Nephron progenitor cell (in vitro differentiated cells): ENCODE results near the gene PAK1IP1.

Source experiments
- DNase-seq: peaks from one replicate; pipeline ENCODE4 v3.0.0; 2021
- H3K27ac Mint-ChIP-seq: 2 replicates; pipeline ENCODE4 v1.8.0; 2021; ENCODE audit warnings: mild to moderate bottlenecking, moderate library complexity, mixed read lengths
- H3K27me3 Mint-ChIP-seq: 2 replicates; pipeline ENCODE4 v1.8.0; 2021; ENCODE audit warnings: mild to moderate bottlenecking, low read depth, mixed read lengths; ENCODE audit not compliant: poor library complexity
- H3K36me3 Mint-ChIP-seq: 2 replicates; pipeline ENCODE4 v1.8.0; 2021; ENCODE audit warnings: low read depth, mixed read lengths
- H3K4me1 Mint-ChIP-seq: 2 replicates; pipeline ENCODE4 v1.8.0; 2021; ENCODE audit warnings: mixed read lengths
- H3K4me3 Mint-ChIP-seq: 2 replicates; pipeline ENCODE4 v1.8.0; 2021; ENCODE audit warnings: mild to moderate bottlenecking, moderate library complexity, mixed read lengths
- H3K9me3 Mint-ChIP-seq: 2 replicates; pipeline ENCODE4 v1.8.0; 2021; ENCODE audit warnings: mild to moderate bottlenecking, moderate library complexity, mixed read lengths
- CTCF ChIP-seq: fragments of 200-600 bp; sonication (generic); IDR thresholded peaks from 2 replicates; pipeline ENCODE4 v1.5.0; 2021; ENCODE audit warnings: antibody characterized with exemption

PAK1IP1 gene

GRCh38 chr6:10681795-10682194 lies 13.0 kb upstream of the PAK1IP1 start:
- no peaks in the 10 kb centered on the region for H3K4me1 Mint-ChIP-seq
- H3K9me3 Mint-ChIP-seq: no peaks in the 10 kb centered on the region
- no peaks in the 10 kb centered on the region for H3K36me3 Mint-ChIP-seq
- peaks cover 26% of the 10 kb centered on the region for H3K27me3 Mint-ChIP-seq
- no peak for DNase-seq
- no peak overlapping the region for H3K27ac Mint-ChIP-seq
- no peak for TF ChIP-seq CTCF
- no peak overlapping the region for H3K4me3 Mint-ChIP-seq

- Mint-ChIP-seq H3K4me3 (no peak overlapping the region), H3K27ac (no peak overlapping the region)
Observed at GRCh38 chr6:10682355-10682988, 12.3 kb upstream of the PAK1IP1 start.

DNA sequence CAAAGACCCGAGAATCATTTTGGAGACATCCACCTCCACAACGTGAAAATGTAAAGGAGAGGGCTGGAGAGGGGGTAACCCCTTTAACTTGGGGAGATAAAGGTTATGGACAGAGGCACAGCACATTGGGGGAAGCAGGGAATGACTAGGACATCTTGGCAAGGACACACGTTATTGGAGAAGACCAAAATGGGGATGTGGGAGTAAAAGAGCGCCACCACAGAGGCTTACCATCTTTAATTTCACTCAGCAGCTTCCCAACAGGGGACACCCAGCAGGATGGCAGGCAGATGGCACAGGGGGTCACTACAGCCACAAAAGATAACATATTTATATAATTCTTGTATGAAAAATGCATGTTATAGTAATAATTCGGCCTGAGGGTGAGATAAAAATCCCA lies 10.2 kb upstream of the PAK1IP1 start:
- Mint-ChIP-seq H3K4me3 (no peak overlapping the region), H3K9me3 (no peaks in the 10 kb centered on the region), H3K27ac (no peak overlapping the region), H3K4me1 (no peaks in the 10 kb centered on the region), H3K36me3 (no peaks in the 10 kb centered on the region), H3K27me3 (peaks cover 46% of the 10 kb centered on the region)
- DNase-seq: no peak
- TF ChIP-seq CTCF: no peak

More at GRCh38 chr6:10682355-10682988, 12.3 kb upstream of the PAK1IP1 start:
- TF ChIP-seq CTCF: no peak
- no peak for DNase-seq
- Mint-ChIP-seq H3K36me3 (no peaks in the 10 kb centered on the region), H3K4me1 (no peaks in the 10 kb centered on the region), H3K9me3 (no peaks in the 10 kb centered on the region), H3K27me3 (peaks cover 33% of the 10 kb centered on the region)

DNA sequence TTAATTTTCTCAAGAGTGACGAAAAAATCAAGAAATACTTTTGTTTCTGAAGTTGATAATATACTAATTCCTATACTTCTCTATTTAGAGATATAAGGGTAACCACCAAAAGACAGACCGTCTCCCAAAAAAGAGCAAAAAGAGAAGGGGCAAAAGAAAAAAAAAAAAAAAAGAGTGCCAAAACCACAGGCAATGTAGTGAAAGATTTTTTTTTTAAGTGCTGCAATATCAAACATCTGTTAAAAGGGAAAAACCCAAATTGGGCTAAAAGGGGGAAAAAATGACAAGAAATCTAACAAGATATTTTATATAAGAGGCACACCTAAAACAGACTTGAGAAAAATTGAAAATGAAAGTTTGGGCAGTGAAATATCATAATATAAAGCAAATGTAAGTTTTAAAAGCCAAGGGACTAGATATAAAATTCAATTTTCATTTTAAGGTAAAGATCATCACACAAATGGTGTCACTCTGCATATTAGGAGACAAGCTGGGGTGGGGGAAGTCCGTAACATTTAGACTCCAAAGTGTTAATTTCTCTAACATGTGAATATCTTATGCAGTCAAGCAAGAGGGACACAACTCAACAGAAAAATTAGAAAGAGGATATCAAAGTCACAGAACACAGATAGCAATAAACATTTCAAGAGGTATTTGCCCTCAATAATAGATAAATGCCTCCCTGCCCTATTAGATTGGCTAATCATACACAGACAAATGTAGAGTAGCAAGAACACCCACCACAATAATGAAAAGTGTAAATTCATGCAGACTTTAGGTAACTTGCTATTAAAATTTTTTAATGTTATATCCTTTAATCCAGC lies 9.5 kb upstream of the PAK1IP1 start:
- Mint-ChIP-seq H3K9me3 (no peaks in the 10 kb centered on the region), H3K4me3 (no peak overlapping the region), H3K27me3 (peaks cover 49% of the 10 kb centered on the region), H3K4me1 (no peaks in the 10 kb centered on the region), H3K27ac (no peak overlapping the region), H3K36me3 (no peaks in the 10 kb centered on the region)
- TF ChIP-seq CTCF: no peak
- no peak for DNase-seq

GRCh38 chr6:10686901-10687300 lies 7.9 kb upstream of the PAK1IP1 start:
- no peak for DNase-seq
- Mint-ChIP-seq H3K27me3 (peaks cover 47% of the 10 kb centered on the region), H3K9me3 (no peaks in the 10 kb centered on the region), H3K4me1 (peaks cover 6% of the 10 kb centered on the region), H3K36me3 (no peaks in the 10 kb centered on the region), H3K4me3 (no peak overlapping the region), H3K27ac (no peak overlapping the region)
- TF ChIP-seq CTCF: no peak
